AG04450 (cell line): ENCODE results near the gene C4orf36. TPM values are rescaled to one million over a fixed set of nuclear protein-coding genes. Genes with fewer than 3 reads are reported as not detected.

Source experiments
- CTCF ChIA-PET: fragments of 300-600, 350-600 bp; formaldehyde crosslinking; extraction: SDS; loops from one replicate; lab custom pipeline; 2022; ENCODE audit warnings: antibody characterized with exemption, inconsistent platforms; lab: Charles Lee
- POLR2A ChIA-PET: fragments of 350-600 bp; formaldehyde crosslinking; extraction: SDS; loops from one replicate; lab custom pipeline; 2021; ENCODE audit warnings: antibody characterized with exemption, inconsistent platforms; lab: Yijun Ruan, JAX
- DNase-seq: peaks from one replicate; pipeline ENCODE4 v3.0.0-alpha.2; 2011; ENCODE audit warnings: low read depth, low spot score
- H3K27ac ChIP-seq: one replicate; pipeline ENCODE4 v1.5.1; 2012; ENCODE audit warnings: low read depth, low read length, control low read depth
- H3K27me3 ChIP-seq: one replicate; pipeline ENCODE4 v1.6.0; 2012; ENCODE audit warnings: low read length; ENCODE audit not compliant: control insufficient read depth, insufficient read depth
- H3K4me3 ChIP-seq: 2 replicates; pipeline ENCODE4 v1.5.1; 2011; ENCODE audit warnings: mild to moderate bottlenecking, low read depth, low read length, control low read depth
- H3K9me3 ChIP-seq: 2 replicates; pipeline ENCODE4 v1.5.1; 2012; ENCODE audit warnings: low read length; ENCODE audit not compliant: control insufficient read depth, insufficient read depth
- polyA plus RNA-seq: library from polyadenylated mRNA; depleted of rRNA; stranded (reverse); fragments of >200 nt; gene quantifications from 2 replicates; pipeline ENCODE4 v1.2.3, GENCODE V29; 2011
- TF ChIP-seq, protein P1 (sequence below): IDR thresholded peaks from 2 replicates; pipeline ENCODE4 v1.5.1; 2011; ENCODE audit warnings: low read depth, low read length, control low read depth, inconsistent platforms

C4orf36 gene
- polyA plus RNA-seq, 1 experiment = 1.2 TPM

DNA sequence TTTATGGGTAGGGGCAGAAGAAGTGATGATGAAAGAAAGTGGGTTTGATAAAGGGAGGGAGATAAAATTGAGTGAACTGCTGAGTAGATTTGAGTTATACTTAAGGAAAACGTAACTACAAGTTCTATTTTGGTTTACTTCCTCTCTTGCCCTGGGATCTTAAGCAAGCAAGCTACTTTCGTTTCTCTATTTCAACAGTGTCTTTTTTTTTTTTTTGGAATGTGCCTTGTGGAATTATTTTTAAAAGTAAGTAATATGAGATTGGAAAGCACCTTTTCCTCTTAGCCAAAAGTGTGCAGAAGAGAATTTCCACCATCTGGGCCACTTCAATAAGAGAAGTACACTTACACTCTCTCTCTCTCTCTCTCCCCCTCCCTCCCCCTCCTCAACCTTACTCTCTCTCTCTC is 16.0 kb upstream of the C4orf36 start:
- TF ChIP-seq, protein P1, sequence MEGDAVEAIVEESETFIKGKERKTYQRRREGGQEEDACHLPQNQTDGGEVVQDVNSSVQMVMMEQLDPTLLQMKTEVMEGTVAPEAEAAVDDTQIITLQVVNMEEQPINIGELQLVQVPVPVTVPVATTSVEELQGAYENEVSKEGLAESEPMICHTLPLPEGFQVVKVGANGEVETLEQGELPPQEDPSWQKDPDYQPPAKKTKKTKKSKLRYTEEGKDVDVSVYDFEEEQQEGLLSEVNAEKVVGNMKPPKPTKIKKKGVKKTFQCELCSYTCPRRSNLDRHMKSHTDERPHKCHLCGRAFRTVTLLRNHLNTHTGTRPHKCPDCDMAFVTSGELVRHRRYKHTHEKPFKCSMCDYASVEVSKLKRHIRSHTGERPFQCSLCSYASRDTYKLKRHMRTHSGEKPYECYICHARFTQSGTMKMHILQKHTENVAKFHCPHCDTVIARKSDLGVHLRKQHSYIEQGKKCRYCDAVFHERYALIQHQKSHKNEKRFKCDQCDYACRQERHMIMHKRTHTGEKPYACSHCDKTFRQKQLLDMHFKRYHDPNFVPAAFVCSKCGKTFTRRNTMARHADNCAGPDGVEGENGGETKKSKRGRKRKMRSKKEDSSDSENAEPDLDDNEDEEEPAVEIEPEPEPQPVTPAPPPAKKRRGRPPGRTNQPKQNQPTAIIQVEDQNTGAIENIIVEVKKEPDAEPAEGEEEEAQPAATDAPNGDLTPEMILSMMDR = no peak
- H3K27ac ChIP-seq = peak overlapping the region; percentile 42
- ChIA-PET CTCF (interaction anchor here (7.2 to 10.0 kb wide), 2 partner anchors 14 to 411 kb away, joined by 39 to 101 read pairs; no protein-coding TSS in a partner anchor), POLR2A (interaction anchor here (0.6 kb wide), 2 partner anchors 13 to 15 kb away, joined by 3 read pairs; no protein-coding TSS in a partner anchor)
- H3K9me3 ChIP-seq = no peaks in the 10 kb centered on the region; the same call in 1 of the 2 replicates
- H3K4me3 ChIP-seq = peak overlapping the region; percentile 11
- no peaks in the 10 kb centered on the region for H3K27me3 ChIP-seq
- DNase-seq = no peak

DNA sequence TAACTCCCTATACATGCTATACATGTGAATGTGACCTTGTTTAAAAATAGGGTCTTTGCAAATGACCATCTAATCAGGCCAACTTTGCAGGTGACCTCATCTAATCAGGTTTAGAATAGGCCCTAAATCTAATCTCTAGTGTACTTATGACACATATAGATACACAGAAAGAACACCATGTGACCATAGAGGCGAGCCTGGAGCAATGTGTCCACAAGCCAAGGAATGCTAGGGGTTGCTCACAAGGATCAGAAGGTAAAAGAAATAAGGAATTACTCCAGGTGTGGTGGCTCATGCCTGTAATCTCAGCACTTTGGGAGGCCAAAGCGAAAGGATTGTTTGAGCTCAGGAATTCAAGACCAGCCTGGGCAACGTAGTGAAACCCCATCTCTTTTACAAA is 9.6 kb upstream of the C4orf36 start:
- Histone ChIP-seq H3K27me3 (no peaks in the 10 kb centered on the region), H3K9me3 (no peaks in the 10 kb centered on the region; the same call in 1 of the 2 replicates), H3K27ac (no peak overlapping the region), H3K4me3 (no peak overlapping the region)
- CTCF ChIA-PET = interaction anchor here (0.6 to 10.0 kb wide), 4 partner anchors 20 to 404 kb away, joined by 3 to 101 read pairs (median 4); no protein-coding TSS in a partner anchor
- TF ChIP-seq, protein P1 = no peak
- DNase-seq = no peak
- POLR2A ChIA-PET = no interaction called here

DNA sequence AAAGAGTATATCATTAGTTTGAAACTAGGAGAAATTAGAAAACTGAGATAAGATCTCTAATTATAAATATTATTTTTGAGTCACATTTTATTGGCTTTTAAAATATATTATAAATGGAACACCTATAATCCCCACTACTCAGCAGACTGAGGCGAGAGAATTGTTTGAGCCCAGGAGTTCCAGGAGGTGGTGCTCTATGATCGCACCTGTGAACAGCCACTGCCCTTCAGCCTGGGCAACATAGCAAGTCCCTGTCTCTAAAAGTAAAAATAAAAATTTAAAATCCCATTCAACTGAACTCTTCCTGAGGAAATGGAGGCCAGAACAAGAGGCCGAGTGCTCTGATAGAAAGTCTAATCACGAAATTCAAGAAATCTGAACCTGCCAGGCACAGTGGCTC is 6.3 kb upstream of the C4orf36 start:
- POLR2A ChIA-PET = no interaction called here

DNA sequence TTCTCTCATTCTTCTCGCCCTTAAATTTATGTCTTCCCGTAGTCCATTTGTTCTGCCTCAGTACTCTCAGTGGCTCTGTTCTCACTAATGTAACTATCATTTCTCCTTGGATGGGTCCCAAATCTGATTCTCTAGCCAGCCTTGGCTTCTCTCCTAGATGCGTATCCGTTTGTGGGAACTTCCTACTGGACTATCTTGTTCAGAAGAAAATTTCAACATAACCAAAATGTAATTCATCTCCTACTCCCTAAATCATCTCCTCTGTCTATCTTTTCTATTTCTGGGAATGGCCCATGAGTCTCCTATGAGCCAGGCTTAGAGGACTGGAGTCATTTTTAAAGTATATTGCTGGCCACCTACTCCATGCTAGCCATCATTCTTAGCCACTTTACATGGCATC is 4.4 kb upstream of the C4orf36 start:
- POLR2A ChIA-PET = no interaction called here
- TF ChIP-seq, protein P1 = no peak
- DNase-seq = no peak
- no peak overlapping the region for H3K27ac ChIP-seq
- no peaks in the 10 kb centered on the region for H3K27me3 ChIP-seq
- no peaks in the 10 kb centered on the region; the same call in 1 of the 2 replicates for H3K9me3 ChIP-seq
- CTCF ChIA-PET = interaction anchor here (1.0 to 3.0 kb wide), 4 partner anchors 396 to 400 kb away, joined by 4 to 31 read pairs (median 26); no protein-coding TSS in a partner anchor
- H3K4me3 ChIP-seq = no peak overlapping the region

More for the DNA sequence above, 6.3 kb upstream of the C4orf36 start:
- TF ChIP-seq, protein P1 = peak; percentile 37
- CTCF ChIA-PET = interaction anchor here (1.2 to 3.0 kb wide), 4 partner anchors 67 to 402 kb away, joined by 3 to 29 read pairs (median 8); no protein-coding TSS in a partner anchor
- Histone ChIP-seq H3K27me3 (no peaks in the 10 kb centered on the region), H3K27ac (no peak overlapping the region), H3K9me3 (no peaks in the 10 kb centered on the region), H3K4me3 (no peak overlapping the region)
- no peak for DNase-seq

DNA sequence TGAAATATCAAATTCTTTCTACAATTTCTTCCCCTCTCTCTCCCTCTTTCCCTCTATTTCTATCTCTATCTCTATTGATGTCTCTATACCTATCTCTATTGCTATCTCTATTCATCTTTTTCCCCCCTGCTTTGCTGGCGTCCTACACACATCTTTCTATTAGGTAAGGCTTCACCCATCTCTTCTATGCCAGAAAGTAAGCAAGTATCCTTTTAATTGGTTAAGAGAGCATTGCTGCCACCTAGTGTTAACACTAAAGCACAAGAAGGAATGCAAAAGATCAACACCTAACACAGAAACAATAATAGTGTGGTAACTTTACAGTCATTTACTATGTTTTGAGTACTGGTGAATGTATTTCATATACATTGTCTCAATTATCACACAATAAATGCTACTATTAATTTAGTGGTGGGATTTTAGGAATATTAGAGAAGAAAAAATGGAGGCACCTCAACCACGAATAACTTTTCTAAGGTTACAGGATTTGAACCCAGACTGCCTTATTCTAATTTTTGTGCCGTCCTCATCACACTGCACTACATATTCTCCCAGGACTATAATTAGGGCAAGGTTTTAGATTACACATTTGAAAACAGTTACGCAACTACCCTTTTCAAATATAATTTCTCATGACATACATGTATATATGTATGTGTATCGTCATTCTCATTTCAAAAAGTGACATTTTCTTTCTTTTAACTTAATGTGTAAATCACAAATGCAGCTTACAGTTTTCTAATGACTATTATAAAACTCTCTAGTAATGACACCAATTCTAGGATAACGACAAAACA is 3.7 kb upstream of the C4orf36 start:
- TF ChIP-seq, protein P1 = peak; percentile 71
- Histone ChIP-seq H3K27me3 (no peaks in the 10 kb centered on the region), H3K4me3 (no peak overlapping the region), H3K9me3 (no peaks in the 10 kb centered on the region; the same call in 1 of the 2 replicates), H3K27ac (no peak overlapping the region)
- ChIA-PET POLR2A (no interaction called here), CTCF (interaction anchor here (0.6 to 3.6 kb wide), 6 partner anchors 21 to 399 kb away, joined by 3 to 125 read pairs (median 6); no protein-coding TSS in a partner anchor)
- DNase-seq = no peak
